ENCODE measurements around the gene GPR157. TPM values are rescaled to one million over a fixed set of nuclear protein-coding genes. Genes with fewer than 3 reads are reported as not detected.

GPR157 gene, protein sequence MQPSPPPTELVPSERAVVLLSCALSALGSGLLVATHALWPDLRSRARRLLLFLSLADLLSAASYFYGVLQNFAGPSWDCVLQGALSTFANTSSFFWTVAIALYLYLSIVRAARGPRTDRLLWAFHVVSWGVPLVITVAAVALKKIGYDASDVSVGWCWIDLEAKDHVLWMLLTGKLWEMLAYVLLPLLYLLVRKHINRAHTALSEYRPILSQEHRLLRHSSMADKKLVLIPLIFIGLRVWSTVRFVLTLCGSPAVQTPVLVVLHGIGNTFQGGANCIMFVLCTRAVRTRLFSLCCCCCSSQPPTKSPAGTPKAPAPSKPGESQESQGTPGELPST
- total RNA-seq (1 to 10 TPM; 4.4 to 5.6 TPM), total RNA-seq (8.7 to 16.6 reads per million in 2 donors)

GRCh38 chr1:9128520-9129265, at the start of gene GPR157:
Gene GPR157 (minus strand): TSS chr1:9129102. CDS start chr1:9129027, 75 bp downstream.
- no peaks in the 10 kb centered on the region for H3K9me3 ChIP-seq (ENCODE audit: control insufficient read depth, low read length, poor library complexity, severe bottlenecking)
- no peaks in the 10 kb centered on the region for H3K27me3 Mint-ChIP-seq
- H3K36me3 Mint-ChIP-seq (ENCODE audit: low read depth): no peaks in the 10 kb centered on the region
- ATAC-seq (peak; percentile 89), DNase-seq (peak; percentile 59 to 88 (median 79))
- H3K4me1 Mint-ChIP-seq: peaks cover 15% of the 10 kb centered on the region
- peak within 1 kb of the TSS; percentile 95 for H3K4me3 Mint-ChIP-seq
- peak within 1 kb of the TSS; percentile 37 for H3K27ac Mint-ChIP-seq

DNA sequence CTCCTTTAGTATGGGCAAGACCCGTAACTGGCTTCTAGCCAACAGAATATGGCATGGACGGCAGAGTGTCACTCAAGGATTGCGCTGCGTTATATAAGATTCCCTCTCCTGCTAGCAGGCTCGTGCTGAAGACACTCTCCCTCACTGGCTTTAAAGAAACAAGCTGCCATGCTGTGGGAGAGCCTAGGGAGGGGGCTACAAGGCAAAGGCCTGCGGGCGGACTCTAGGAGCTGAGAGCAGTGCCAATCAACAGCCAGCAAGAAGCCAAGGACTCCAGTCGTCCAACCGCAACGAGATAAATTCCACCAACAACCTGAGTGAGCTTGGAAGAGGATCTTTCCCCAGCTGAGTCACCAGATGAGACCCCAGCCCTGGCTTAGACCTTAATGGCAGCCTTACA, 45.9 kb upstream of the GPR157 start:
- Mint-ChIP-seq H3K36me3 (ENCODE audit: low read depth) (peaks cover under 1% of the 10 kb centered on the region), H3K4me3 (no peak overlapping the region), H3K27ac (no peak overlapping the region), H3K4me1 (peaks cover 6% of the 10 kb centered on the region), H3K27me3 (peaks cover 30% of the 10 kb centered on the region)
- DNase-seq (no peak), ATAC-seq (no peak)
- no peaks in the 10 kb centered on the region for H3K9me3 ChIP-seq (ENCODE audit: control insufficient read depth, low read length, poor library complexity, severe bottlenecking)

DNA sequence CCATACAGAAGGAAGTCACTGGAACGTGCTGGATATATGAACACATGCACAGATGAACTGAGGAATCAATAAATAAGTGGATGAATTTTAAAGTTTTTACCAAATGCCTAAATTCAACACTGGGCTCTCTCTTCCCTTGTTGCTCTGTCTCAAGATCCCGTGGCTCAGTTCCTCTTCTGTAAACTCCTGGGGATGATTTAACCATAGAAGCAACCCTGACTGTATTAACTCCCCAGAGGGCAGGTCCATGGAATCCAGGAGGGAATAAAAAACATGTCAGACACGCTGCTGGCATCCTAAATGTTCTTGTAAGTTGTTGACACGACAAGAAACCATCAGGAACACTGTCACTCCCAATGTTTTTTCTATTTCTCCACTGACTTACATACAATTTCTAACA, 45.3 kb upstream of the GPR157 start:
- ATAC-seq (no peak), DNase-seq (no peak)
- Mint-ChIP-seq H3K36me3 (ENCODE audit: low read depth) (peaks cover 2% of the 10 kb centered on the region), H3K4me1 (peaks cover 6% of the 10 kb centered on the region), H3K27ac (no peak overlapping the region), H3K27me3 (peaks cover 30% of the 10 kb centered on the region), H3K4me3 (no peak overlapping the region)
- H3K9me3 ChIP-seq (ENCODE audit: control insufficient read depth, low read length, poor library complexity, severe bottlenecking): no peaks in the 10 kb centered on the region

DNA sequence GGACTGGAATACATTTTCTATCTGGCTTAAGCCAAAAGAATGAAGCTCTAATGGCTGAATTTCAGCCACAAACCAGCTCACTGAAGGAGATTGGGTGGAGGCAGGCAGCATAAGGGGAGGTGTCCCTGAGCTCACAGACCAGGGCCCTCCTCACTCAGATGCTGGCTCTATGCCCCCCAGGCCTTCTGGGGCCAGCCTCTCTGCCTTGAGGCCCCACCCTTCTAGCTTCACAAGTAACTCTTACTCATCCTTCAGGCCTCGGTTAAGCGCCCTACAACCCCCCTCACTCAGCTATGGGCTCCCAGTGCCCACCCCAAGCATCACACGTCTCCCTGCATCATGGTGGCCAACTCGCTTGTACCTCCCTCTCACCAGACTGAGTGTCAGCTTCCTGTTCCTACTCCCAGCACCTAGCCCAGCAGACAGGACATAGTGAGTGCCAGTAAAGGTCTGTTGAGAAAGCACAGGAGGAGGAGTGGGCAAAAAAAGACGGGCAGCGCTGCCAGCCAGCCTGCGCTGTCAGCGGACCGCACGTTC, 40.8 kb upstream of the GPR157 start:
- H3K36me3 Mint-ChIP-seq (ENCODE audit: low read depth): peaks cover 2% of the 10 kb centered on the region
- H3K27ac Mint-ChIP-seq: no peak overlapping the region
- DNase-seq: no peak

DNA sequence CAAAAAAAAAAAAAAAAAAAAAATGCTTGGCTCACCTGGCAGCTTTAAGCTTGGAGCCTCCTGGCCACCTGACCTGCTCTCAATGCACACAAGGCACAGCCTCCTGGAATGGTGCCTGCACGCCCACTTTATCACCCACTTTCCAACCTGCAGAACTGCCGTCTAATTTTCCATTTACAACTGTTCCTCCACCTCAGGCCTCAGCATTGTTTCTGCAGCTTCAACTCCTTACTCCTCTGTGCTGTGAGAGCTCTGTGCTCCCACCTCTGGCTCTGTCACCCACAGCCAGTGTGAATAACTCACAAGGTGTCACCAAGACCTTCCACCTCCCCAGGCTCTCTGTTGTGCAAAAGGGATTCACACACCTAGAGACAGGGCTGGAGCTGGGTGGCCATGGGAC, 38.7 kb upstream of the GPR157 start:
- no peak overlapping the region for H3K27ac Mint-ChIP-seq
- peaks cover 2% of the 10 kb centered on the region for H3K36me3 Mint-ChIP-seq (ENCODE audit: low read depth)

More for the DNA sequence above, 40.8 kb upstream of the GPR157 start:
- H3K4me1 Mint-ChIP-seq: peaks cover 8% of the 10 kb centered on the region
- H3K27me3 Mint-ChIP-seq: peaks cover 15% of the 10 kb centered on the region
- H3K9me3 ChIP-seq (ENCODE audit: control insufficient read depth, low read length, poor library complexity, severe bottlenecking): no peaks in the 10 kb centered on the region
- no peak overlapping the region for H3K4me3 Mint-ChIP-seq
- ATAC-seq: no peak

GRCh38 chr1:9166289-9167235, 37.7 kb upstream of the GPR157 start:
- Mint-ChIP-seq H3K27me3 (peaks cover 5% of the 10 kb centered on the region), H3K4me3 (no peak overlapping the region), H3K27ac (no peak overlapping the region), H3K4me1 (peaks cover 7% of the 10 kb centered on the region), H3K36me3 (ENCODE audit: low read depth) (peaks cover 2% of the 10 kb centered on the region)
- H3K9me3 ChIP-seq (ENCODE audit: control insufficient read depth, low read length, poor library complexity, severe bottlenecking): no peaks in the 10 kb centered on the region
- no peak for DNase-seq
- no peak for ATAC-seq

More for the DNA sequence above, 38.7 kb upstream of the GPR157 start:
- Mint-ChIP-seq H3K4me3 (no peak overlapping the region), H3K27me3 (peaks cover 5% of the 10 kb centered on the region), H3K4me1 (peaks cover 7% of the 10 kb centered on the region)
- DNase-seq (no peak), ATAC-seq (no peak)
- H3K9me3 ChIP-seq (ENCODE audit: control insufficient read depth, low read length, poor library complexity, severe bottlenecking): no peaks in the 10 kb centered on the region

DNA sequence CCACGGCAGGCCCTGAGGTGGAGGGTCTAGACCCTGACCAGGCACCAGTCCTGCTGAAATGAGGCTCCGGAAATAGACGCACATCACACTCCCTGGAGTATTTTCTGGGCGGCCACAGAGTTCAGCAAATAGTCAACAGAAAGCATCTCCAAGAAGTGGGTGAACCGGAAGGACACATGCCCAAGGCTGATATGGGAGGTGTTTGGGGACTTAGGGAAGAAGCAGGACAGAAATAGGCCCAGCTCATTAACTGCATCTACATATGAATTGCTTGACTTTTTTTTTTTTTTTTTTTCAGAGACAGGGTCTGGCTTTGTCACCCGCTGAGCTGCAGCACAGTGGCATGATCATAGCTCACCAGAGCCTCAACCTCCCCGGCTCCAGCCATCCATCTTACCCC, 36.5 kb upstream of the GPR157 start:
- no peak for ATAC-seq
- Mint-ChIP-seq H3K4me1 (peaks cover 2% of the 10 kb centered on the region), H3K36me3 (ENCODE audit: low read depth) (peaks cover 2% of the 10 kb centered on the region), H3K27me3 (no peaks in the 10 kb centered on the region), H3K27ac (no peak overlapping the region), H3K4me3 (no peak overlapping the region)
- H3K9me3 ChIP-seq (ENCODE audit: control insufficient read depth, low read length, poor library complexity, severe bottlenecking): no peaks in the 10 kb centered on the region
- no peak for DNase-seq

GRCh38 chr1:9164919-9165318, 36.0 kb upstream of the GPR157 start:
- Mint-ChIP-seq H3K4me3 (no peak overlapping the region), H3K36me3 (ENCODE audit: low read depth) (peaks cover 2% of the 10 kb centered on the region), H3K4me1 (peaks cover 2% of the 10 kb centered on the region), H3K27ac (no peak overlapping the region), H3K27me3 (no peaks in the 10 kb centered on the region)
- H3K9me3 ChIP-seq (ENCODE audit: control insufficient read depth, low read length, poor library complexity, severe bottlenecking): no peaks in the 10 kb centered on the region
- ATAC-seq (no peak), DNase-seq (no peak)

DNA sequence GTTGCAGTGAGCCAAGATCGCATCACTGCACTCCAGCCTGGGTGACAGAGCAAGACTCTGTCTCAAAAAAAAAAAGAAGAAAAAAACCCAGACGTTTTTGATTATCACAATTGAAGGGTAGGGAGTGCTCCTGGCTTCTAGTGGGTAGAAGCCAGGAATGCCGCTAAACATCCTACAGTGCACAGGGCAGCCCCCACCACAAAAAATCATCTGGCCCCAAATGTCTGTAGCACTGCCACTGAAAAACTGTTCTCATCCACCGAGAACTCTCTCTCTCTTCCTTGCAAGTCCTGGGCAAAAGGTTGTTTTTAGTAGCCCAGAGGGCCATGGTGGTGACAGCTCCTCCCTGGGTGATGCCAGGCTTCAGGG, 35.6 kb upstream of the GPR157 start:
- DNase-seq (no peak), ATAC-seq (no peak)
- Mint-ChIP-seq H3K4me1 (peaks cover 2% of the 10 kb centered on the region), H3K27ac (peak overlapping the region; percentile 8), H3K4me3 (no peak overlapping the region), H3K27me3 (no peaks in the 10 kb centered on the region), H3K36me3 (ENCODE audit: low read depth) (no peaks in the 10 kb centered on the region)
- no peaks in the 10 kb centered on the region for H3K9me3 ChIP-seq (ENCODE audit: control insufficient read depth, low read length, poor library complexity, severe bottlenecking)

- no peaks in the 10 kb centered on the region for H3K4me1 Mint-ChIP-seq
- H3K27me3 Mint-ChIP-seq: no peaks in the 10 kb centered on the region
- ATAC-seq (no peak), DNase-seq (no peak)
- H3K36me3 Mint-ChIP-seq (ENCODE audit: low read depth): no peaks in the 10 kb centered on the region
- H3K9me3 ChIP-seq (ENCODE audit: control insufficient read depth, low read length, poor library complexity, severe bottlenecking): no peaks in the 10 kb centered on the region
- H3K27ac Mint-ChIP-seq: no peak overlapping the region
- H3K4me3 Mint-ChIP-seq: no peak overlapping the region
These were observed 33.1 kb upstream of the GPR157 start for GRCh38 chr1:9161963-9162362.

DNA sequence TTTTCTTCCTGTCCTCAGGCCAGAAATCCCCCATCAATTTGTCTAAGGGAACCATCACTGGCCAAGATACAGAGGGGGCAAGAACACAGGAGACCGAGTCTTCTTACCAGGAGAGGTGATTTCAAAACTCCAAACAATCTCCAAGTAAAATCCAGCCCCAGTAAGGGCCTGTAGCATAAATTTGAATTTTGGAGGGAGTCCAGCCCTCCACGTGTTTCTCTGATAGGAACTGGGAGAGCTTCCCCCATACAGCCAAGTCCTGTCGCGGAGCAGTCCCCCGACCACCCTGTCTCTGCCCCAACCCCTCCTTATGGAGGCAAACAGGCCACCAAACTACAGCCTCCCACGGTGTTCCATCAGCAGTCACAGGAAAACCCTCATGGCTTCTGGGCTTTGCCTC, 32.4 kb upstream of the GPR157 start:
- no peaks in the 10 kb centered on the region for H3K9me3 ChIP-seq (ENCODE audit: control insufficient read depth, low read length, poor library complexity, severe bottlenecking)
- no peak overlapping the region for H3K4me3 Mint-ChIP-seq
- H3K27ac Mint-ChIP-seq: no peak overlapping the region
- DNase-seq (no peak), ATAC-seq (no peak)
- no peaks in the 10 kb centered on the region for H3K4me1 Mint-ChIP-seq
- H3K27me3 Mint-ChIP-seq: no peaks in the 10 kb centered on the region
- H3K36me3 Mint-ChIP-seq (ENCODE audit: low read depth): no peaks in the 10 kb centered on the region

- no peak overlapping the region for H3K27ac Mint-ChIP-seq
- no peaks in the 10 kb centered on the region for H3K4me1 Mint-ChIP-seq
- H3K9me3 ChIP-seq (ENCODE audit: control insufficient read depth, low read length, poor library complexity, severe bottlenecking): no peaks in the 10 kb centered on the region
- no peak for ATAC-seq
- DNase-seq: no peak
- H3K27me3 Mint-ChIP-seq: no peaks in the 10 kb centered on the region
- H3K36me3 Mint-ChIP-seq (ENCODE audit: low read depth): no peaks in the 10 kb centered on the region
- no peak overlapping the region for H3K4me3 Mint-ChIP-seq
These were observed 31.3 kb upstream of the GPR157 start for GRCh38 chr1:9160079-9160717.
